CD4-positive, alpha-beta T cell treated with Interferon gamma for 1 hour (primary cell): ENCODE results near the gene NTM.
A peak's percentile ranks its signal among the peaks of the same experiment; 100 is the strongest.

Experiments used
- DNase-seq: peaks from one replicate; pipeline ENCODE4 v3.0.0-alpha.2; 2020

NTM gene

DNA sequence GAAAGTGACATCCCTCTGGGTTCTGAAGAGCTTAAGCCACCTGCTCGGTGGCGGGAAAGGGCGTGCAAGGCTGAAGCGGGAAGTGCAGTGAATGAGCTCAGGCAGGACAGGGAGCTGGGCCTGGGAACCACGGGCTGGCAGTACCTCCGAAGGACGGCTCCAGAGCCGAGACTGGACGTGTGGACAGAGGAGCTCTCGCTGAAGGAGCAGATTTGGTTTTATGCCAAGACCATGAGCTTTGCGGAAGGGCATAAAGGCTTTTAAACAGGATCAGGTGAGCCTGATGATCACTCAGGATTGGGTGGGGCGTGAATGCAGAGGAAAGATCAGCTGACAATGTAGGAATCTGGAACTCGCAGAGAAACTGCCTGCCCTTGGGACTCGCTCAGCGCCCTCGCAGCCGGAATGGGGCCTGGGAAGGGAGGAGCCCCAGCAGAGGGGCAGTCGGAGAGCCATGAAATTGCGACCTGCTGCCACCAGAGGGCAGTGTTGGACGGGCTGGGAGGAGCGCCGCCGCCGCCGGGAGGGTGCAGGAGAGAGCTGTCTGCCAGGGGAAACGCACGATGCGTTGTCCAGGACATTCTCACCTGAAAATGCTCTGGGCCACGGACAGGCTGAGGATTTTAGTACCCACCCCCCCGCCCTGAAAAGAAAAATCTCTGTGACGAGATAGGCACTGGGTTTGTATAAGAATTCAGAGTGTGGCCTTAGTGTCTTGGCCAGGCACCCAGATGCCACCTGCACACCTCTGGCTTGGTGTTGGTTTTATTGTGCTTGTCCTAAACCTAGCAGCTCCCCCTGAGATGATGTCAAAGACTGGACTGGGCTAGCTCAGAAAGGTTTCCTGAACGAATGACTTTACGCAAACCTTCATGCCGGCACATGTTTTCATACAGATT is 324.4 kb downstream of the NTM start:
- DNase-seq = peak; percentile 36

DNA sequence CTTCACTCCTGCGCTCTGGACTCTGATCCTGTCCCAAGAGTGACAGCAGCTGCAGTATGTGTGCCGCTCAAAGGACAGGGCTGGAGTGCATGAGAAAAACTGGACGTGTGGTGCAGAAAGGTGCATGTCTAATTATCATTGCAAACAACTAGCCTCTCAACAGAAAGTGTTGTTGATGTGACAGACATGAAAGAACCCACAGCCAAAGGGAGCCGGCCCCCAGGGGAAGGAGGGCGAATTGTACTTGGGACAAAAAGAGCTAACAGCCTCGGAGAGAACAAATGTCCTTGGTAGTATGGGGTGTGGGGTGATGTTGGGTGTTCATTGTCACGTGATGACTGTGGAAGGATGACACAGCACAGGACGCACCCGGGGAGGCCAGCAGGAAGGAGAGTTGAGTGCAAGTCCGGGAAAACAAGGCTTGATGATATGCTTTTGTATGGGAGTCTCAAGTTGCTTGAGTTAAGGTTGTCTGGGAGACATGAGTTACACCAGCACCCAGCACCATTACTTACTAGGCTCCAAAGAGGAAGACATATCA is 325.5 kb downstream of the NTM start:
- DNase-seq = no peak

DNA sequence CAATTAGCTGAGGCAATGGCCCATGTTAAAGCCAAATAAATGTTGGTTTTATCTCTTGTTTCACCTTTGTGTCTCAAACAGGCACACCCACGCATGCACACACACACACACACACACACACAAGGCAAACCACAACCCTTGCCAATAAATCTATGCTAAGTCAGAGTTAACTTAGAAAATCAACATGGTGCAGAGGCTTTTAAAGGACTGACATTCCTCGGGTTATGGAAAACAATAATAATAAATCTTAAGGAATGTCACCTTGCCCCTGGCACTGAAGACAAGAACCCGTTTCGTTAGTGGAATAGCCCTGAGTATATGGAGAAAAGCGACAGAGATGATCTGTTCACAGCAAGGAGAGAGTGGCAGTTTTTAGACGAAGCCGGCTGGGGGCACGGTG is 326.3 kb downstream of the NTM start:
- no peak for DNase-seq

DNA sequence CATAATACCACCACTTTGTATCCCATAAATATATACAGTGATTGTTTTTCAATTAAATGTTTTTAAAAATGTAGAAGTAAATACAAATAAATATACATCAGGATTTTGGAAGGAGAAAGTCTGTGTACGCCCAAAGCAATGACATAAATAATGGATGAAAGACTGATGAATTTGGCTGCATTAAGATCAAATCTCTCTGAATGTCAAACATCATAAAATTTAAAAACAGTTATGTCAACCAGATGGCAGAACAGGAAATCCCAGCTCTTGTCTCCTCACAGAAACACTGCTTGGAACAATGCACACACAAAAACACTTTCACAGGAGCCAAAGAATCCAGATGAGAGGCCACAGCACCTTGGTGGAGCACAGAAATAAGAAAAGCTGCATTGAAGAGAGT is 332.9 kb downstream of the NTM start:
- no peak for DNase-seq

DNA sequence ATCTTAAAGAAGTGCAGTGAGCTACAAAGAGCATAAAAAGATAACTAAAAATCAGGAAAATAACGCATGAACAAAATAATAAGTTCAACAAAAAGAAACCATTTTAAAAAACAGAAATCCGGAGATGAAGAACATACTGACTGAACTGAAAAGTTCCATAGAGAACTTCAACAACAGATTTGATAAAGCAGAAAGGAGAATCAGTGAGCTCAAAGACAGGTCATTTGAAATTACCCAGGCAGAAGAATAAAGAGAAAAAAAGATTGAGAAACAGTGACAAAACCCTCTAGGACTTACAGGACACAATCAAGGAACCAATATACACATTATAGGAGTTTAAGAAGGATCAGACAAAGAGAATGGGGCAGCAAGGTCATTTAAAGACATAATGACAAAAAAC is 334.3 kb downstream of the NTM start:
- DNase-seq = no peak

DNA sequence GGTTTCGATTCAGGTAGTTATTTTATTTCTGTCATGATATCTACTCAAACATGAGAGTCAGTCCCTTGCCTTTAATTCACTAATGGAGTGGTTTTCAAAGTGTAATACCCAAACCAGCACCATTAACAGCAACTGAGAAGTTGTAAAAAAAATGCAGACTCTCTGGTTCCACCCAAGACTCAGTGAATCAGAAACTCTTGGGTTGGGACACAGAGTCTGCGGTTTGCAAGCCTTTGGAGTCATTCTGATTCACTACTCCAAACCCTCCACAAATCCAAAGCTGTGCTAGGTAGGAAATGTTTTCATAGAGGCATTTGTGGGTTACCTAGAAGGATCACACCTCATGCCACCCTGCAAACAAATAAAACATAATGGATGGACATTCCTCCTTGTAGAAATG is 340.1 kb downstream of the NTM start:
- DNase-seq = no peak

DNA sequence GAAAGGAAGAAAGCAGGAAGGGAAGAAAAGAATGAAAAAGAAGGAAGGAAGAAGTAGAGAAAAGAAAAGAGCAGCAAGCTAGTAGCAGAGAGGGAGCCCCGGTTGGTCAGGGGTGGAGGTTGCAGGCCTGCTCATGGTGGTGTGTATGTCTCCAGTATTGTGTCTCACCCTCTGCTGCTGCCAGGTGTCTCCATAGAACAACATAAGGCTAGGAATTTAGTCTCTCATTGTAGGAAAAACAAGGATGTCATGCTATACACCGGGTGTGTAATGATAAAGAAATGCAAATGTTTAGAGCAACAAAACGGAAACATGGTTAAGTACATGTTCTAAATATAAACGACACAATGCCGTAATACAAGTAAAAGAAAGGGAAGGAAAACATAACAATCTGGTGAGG is 342.5 kb downstream of the NTM start:
- DNase-seq = no peak

DNA sequence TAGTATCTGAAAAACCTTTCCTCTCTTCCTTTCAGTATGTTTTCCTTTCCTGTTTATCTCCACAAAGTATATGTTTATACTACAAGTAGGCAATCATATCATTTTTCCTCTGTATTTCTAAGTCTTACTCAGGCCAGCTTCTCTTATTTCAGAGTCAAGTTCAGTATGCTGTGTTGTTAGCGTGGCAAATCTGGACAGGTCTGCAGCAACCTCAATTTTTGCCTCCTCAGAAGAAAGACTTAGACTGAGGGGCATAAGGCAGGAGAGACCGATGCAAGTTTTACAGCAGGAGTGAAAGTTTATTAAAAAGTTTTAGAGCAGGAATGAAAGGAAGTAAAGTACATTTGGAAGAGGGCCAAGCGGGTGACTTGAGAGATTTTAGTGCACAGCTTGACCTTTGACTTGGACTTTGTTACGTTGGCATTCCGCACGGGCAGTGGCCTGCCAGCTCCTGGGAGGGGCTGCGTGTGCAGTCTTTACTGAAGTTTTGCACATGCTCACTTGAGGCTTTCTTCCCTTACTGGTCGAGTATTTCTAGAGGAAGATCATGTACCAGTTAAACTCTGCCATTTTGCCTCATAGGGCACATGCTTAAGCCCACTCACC is 343.2 kb downstream of the NTM start:
- no peak for DNase-seq

DNA sequence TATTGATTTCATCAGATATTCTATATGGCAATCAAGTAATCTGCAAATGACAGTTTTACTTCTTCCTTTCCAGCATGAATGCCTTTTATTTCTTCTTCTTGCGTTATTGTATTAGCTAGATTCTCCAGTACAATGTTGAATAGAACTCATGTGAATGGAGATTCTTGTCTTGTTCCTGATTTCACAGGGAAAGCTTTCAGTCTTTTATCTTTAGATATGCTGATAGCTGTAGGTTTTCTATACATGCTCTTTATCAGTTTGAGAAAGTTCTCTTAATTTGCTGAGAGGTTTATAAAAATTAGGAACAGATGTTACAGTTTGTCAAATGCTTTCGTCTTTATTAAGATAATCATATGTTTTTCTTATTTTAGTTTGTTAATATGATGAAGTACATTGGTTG is 347.2 kb downstream of the NTM start:
- no peak for DNase-seq

DNA sequence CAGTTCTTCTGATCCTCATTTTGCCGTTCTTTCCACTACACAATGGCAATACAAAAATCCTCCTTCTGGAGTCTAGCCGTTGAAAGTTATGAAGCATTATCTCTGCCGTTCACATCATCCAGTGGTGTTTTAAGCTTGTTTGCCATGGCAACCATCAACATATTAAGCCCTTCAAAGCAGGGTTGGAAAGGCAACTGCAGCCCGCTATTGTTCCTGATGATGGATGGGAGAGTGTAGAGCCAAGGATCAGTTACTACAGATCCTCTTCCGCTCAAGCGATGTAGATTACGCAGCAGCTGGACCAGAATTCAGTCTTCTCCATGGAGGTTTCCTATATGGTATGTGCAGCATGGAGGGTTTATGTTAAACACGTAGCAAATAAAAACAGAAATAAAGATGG is 352.7 kb downstream of the NTM start:
- DNase-seq = no peak

DNA sequence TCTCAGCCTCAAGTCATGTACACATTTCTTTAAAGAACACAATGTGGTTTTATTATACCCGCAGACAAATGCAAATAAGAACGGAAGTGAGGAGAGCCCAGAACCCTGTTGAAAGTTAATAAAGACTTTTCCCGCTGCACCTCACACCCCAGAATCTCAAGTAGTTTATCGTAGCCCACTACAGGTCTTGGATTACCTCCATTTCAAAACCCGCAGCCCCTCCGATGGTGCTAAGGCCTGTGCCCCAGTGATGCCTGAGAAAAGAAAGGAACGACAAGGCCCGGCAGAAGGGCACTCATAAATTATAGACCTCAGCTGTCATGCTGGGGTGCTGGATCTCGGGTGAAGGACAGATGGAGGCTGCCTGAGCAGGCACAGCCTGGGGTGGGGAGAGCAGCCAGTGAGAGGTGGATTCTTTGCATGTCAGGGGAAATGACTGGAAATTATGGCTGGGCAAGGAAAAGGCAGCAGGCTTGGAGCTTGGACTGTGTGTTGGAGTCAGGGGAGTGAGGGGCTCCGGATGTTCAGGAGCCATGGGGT is 354.1 kb downstream of the NTM start:
- no peak for DNase-seq

DNA sequence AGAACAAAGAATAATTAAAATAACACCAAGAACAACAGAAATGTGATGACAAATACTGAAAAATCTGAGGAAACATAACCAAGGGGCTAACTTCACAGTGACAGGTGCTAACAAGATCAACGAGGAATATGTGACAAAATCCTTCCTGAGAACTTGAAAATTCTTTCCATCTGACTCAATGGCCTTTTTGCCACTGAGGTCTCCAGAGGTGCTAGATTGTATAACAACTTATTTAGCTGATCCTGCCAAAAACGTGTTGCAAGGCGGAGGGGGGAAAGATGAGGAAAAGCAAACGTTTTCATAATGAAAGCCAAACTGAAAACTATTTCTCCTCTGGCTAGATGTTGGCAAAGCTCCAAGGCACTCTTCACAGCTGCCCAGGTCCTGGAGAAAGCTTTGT is 364.5 kb downstream of the NTM start:
- DNase-seq = no peak

DNA sequence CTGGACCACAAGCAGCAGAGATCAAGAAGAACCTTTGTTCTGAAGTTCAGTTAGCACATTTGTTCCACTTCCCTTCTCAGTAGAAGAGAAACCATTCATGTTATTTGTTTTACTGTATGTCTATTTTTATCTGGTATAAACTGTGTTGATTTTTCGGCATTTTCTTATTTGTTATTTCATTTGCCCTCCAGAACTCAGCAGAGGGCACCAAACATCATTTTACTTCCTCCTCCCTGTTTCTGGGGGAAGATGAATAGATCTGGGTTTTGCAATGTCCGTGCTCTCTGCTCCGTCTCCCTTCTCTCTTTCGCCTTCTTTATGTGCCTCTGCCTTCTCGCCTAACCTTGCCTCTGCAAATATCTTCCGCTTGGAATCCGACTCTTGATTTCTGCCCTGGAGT is 366.9 kb downstream of the NTM start:
- DNase-seq = no peak

DNA sequence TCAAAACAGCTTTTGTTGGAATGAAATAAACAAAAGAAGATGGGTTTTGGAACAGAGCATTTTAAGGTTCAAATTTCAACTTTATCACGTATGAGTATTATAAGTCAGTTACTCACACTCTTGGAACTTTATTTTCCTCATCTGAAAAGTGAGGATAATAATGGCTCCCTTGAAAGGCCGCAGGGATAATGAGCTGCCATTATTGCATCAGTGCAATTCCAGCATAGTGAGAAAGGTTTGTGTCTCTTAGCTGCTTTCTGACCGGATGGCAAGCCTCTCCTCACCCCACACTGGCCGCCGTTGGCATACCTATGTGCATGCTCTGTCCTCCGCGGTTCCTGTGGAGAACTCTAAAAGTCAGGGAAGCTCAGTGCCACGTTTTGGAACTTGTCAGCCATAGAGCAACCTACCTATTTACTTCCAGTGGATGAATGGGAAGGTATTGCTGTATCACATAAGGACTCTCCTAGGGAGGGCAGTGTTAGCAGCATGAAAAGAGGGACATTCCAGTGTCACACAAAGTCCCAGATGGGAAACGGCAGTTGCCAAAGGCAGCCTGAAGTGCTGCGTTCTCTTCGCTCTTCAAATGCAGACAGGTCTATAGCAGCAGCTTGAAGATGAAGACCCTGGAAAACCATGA is 368.9 kb downstream of the NTM start:
- no peak for DNase-seq

DNA sequence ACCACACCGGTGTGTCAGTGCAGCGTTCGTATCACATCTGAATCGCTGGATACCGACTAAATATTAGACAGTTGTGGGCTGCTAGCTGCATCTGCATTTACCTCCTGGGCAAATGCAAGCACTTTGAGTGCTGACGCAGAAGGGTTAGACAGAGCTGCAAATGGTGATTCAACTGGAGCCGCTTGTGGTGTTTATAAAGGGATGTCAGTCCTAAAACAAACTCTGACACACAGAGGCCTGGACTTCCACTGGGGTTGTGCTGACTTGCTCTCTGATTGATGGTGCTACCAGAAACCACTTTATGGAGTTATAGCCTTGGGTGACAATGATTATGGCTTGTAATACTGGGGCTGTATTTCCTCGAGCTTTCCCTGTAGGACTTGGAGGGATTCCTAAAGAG is 374.4 kb downstream of the NTM start:
- DNase-seq = no peak

DNA sequence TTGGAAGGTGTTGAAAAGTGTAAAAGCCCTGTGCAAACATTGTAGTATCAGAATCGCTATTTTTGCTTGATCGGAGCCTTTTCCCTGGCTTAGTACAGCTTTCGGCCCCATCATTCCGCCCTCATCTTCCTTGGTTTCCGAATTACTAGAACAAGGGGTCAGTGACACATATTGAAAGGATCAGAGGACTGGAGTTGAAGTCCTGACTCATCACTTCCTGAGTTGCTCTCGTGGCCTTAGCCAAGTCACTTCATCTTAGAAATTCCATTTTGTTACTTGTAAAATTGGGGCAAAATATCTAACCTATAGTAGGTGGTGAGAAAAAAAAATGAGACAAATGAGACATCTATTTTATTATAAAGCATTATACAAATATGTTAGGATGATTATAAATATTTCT is 375.0 kb downstream of the NTM start:
- no peak for DNase-seq

DNA sequence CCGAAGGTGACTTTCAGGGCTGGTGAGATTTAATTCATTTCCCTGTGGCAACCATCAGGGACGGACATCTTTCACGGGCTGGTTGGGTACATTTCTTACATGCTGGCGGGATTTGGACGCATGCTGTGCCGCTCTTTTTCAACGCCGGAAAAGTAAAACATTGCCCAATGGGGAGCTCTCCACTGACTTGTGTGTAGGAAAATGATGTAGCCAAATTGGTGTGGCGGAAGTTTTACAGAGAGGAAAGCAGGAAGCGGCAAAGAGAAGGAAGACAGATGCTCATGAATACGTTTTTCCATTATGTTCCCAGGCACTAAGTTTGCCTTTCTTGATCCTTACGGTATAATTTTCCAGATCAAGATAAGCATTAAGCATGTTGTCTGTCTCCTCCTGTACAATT is 375.8 kb downstream of the NTM start:
- DNase-seq = no peak

DNA sequence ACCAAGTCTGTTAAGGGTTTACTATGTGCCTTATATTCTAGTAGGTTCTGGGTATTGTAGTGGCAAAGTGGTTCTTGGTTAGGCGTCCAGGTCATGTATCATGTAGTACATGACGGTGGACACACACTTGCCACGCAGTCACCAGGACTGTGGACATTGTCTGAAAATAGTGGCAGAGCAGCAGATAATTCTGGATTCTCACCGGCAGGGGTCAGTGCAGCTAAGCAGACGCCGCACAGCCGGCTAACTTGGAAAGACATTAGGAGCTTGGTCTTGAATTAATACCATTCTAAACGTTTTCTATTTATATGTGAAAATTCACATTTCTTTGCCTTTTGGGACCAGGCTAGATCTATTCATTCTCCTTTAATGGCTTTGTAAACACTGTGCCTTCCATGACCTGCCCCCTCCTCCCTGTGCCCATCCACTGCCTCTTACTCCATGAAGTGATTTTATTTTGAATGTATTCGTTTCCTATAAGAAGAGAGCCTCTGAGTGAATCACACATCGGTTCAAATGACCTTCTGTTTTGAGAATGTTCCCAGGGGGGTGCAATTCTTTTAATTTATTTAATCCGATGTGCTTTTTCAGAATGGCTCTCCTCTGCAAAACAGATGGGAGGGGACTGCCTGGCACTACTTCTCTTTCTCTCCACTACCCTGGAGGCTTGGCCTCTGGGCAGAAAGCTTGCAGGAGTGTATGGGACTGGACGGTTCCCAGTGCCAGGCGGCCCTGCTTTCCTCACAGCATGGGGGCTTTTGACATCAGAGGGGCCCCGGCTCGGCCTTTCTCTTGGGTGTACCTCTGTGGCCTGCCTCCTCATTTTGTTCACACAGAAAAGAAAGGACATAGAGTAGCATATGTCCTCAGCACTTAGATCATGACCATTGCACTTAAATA is 378.0 kb downstream of the NTM start:
- peak; percentile 16 for DNase-seq

DNA sequence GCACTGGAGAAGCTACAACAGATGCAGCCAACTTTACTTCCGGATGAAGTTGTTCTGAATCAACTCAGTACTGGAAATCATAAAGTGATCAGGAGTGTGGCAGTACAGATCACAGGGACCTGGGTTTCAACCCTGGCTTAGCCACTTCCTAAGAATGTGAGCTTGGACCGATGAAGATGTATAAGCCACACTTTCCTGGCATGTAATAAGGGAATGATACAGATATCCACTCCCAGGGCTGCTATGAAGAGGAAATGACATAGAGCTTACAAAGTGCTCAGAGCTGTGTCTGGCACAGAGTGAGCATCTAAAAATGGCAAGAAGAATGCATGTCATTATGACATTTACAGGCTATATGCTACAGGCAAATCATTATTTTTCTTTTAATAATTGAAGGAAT is 378.7 kb downstream of the NTM start:
- DNase-seq = no peak

DNA sequence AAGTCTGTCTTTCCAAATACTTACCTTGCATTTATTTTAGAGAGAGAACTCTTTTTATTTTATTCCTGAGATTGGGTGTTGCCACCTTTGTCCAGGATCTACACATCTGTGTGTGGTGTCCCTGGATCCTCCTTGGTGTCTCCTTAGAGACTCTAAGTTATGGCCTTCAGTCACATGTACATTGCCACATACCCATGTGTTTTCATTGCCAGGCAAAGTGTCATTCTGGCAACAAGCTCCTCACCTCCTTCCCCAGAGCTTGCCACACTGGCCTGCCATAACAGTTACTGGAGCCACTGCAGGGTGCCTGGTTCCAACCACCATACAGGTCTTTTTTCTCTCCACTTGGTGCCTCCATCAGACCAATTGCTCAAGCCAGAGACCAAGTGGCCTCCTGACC is 379.7 kb downstream of the NTM start:
- DNase-seq = no peak

DNA sequence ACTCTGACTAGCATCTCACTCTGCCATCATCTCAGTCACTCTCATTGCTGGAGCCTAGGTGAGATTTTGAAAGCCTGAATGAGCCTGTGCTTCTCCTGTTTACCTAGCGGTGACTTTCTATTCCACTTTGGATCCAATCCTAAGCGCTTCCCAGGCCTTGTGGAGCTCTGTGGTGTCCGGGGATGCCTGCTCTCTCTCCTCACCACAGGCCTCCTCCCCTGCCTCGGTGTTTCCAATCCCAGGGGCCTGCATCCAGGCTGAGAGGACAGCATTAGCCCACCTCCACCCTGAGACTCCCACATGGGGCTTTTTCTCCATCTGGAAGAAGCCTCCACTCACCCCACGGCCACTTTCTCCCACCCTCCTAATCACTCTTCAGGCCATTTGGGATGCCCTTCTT is 380.3 kb downstream of the NTM start:
- no peak for DNase-seq

DNA sequence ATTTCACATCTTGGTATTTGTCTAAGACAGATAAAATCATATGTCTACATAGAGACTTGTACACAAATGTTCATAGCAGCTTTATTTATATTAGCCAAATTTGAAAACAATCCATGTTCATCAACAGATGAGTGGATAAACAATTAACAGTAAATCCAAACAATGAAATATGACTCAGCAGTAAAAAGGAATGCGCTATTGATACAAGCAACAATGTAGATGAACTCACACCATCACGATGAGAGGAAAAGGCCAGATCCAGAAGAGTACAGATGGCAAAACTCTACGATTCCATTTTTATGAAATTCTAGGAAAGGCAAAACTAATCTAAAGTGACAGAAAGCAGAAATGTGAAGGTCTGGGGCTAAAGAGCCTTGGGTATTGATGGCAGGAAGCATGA is 384.3 kb downstream of the NTM start:
- DNase-seq = no peak
